ENCODE measurements around the gene FN1.

DNA sequence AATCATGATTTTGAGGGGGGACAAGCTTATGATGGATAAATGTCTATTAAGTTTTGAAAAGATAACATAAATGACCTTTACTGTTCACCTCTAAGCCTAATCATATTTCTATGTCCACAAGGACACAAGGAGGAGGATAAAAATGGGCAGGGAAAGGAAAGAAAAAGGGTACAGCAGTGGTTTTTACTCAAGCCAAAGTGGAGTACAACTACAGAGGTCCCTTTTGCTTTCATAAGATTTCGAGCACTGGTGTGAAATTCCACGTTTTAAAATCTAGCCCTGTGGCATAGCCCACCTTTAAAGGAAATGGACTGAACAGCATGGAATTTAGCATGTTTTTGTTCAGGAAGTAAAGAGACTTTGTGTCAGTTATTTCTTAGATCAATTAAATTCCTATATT, 19.2 kb downstream of the FN1 start:
- TF ChIP-seq, protein P1, sequence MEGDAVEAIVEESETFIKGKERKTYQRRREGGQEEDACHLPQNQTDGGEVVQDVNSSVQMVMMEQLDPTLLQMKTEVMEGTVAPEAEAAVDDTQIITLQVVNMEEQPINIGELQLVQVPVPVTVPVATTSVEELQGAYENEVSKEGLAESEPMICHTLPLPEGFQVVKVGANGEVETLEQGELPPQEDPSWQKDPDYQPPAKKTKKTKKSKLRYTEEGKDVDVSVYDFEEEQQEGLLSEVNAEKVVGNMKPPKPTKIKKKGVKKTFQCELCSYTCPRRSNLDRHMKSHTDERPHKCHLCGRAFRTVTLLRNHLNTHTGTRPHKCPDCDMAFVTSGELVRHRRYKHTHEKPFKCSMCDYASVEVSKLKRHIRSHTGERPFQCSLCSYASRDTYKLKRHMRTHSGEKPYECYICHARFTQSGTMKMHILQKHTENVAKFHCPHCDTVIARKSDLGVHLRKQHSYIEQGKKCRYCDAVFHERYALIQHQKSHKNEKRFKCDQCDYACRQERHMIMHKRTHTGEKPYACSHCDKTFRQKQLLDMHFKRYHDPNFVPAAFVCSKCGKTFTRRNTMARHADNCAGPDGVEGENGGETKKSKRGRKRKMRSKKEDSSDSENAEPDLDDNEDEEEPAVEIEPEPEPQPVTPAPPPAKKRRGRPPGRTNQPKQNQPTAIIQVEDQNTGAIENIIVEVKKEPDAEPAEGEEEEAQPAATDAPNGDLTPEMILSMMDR (IDR thresholded peaks at IDR 0.05) = no peak
- no peak for TF ChIP-seq EZH2 (IDR thresholded peaks at IDR 0.05; ENCODE audit: borderline replicate concordance, insufficient read depth, low read depth, low read length, poor library complexity, severe bottlenecking)
